RWPE1 (cell line): ENCODE measurements around the gene PKP4.

Experiments
- CTCF ChIA-PET: fragments of 350-600 bp; sonication (Branson Sonifier 250); formaldehyde crosslinking; extraction: SDS; loops from one replicate; lab custom pipeline; 2021; lab: Yijun Ruan, JAX
- POLR2A ChIA-PET: fragments of 400-600 bp; formaldehyde crosslinking; extraction: SDS; loops from one replicate; lab custom pipeline; 2020; ENCODE audit warnings: antibody characterized with exemption; ENCODE audit not compliant: low non-redundant PET; lab: Yijun Ruan, JAX
- DNase-seq: peaks from one replicate; pipeline ENCODE4 v3.0.0; 2012; ENCODE audit warnings: low spot score
- H3K27ac ChIP-seq: fragments of 450-650 bp; 2 replicates; pipeline ENCODE4 v1.5.1; 2017
- CTCF ChIP-seq: fragments of 450-650 bp; conservative IDR thresholded peaks from 2 replicates; pipeline ENCODE4 v1.5.1; 2017; ENCODE audit warnings: low read depth, mild to moderate bottlenecking

The PKP4 gene

GRCh38 chr2:158497486-158497885 lies 40.7 kb downstream of the PKP4 start:
- H3K27ac ChIP-seq = no peak overlapping the region
- TF ChIP-seq CTCF = no peak
- ChIA-PET CTCF (interaction anchor here (0.6 to 1.0 kb wide), 3 partner anchors 9 to 206 kb away, joined by 3 to 6 read pairs (median 4); no protein-coding TSS in a partner anchor), POLR2A (no interaction called here)
- DNase-seq = peak; percentile 66

- POLR2A ChIA-PET = no interaction called here
- CTCF ChIA-PET = interaction anchor here (0.6 to 1.0 kb wide), 3 partner anchors 10 to 205 kb away, joined by 3 to 6 read pairs (median 4); no protein-coding TSS in a partner anchor
- no peak for DNase-seq
- no peak for TF ChIP-seq CTCF
- H3K27ac ChIP-seq = no peak overlapping the region
These were observed 41.4 kb downstream of the PKP4 start for GRCh38 chr2:158498043-158498748.

GRCh38 chr2:158498749-158499136 lies 42.0 kb downstream of the PKP4 start:
- ChIA-PET POLR2A (no interaction called here), CTCF (no interaction called here)
- no peak overlapping the region for H3K27ac ChIP-seq
- no peak for TF ChIP-seq CTCF
- DNase-seq = no peak

- CTCF ChIA-PET = no interaction called here
- POLR2A ChIA-PET = no interaction called here
- TF ChIP-seq CTCF = no peak
- no peak for DNase-seq
- no peak overlapping the region for H3K27ac ChIP-seq
These were observed 42.6 kb downstream of the PKP4 start for GRCh38 chr2:158499383-158499782.

GRCh38 chr2:158500333-158500732 lies 43.6 kb downstream of the PKP4 start:
- ChIA-PET CTCF (no interaction called here), POLR2A (no interaction called here)
- TF ChIP-seq CTCF = no peak
- no peak overlapping the region for H3K27ac ChIP-seq
- DNase-seq = no peak

- no peak for TF ChIP-seq CTCF
- no peak for DNase-seq
- no peak overlapping the region for H3K27ac ChIP-seq
- CTCF ChIA-PET = interaction anchor here (0.5 kb wide), 1 partner anchor 18 kb away, joined by 3 read pairs; no protein-coding TSS in a partner anchor
- POLR2A ChIA-PET = no interaction called here
These were observed 44.5 kb downstream of the PKP4 start for GRCh38 chr2:158501301-158501700.
